Activated naive CD8-positive, alpha-beta T cell treated with anti-CD3 and anti-CD28 coated beads for 36 hours (primary cell): ENCODE results near the gene NFIC. TPM values are rescaled to one million over a fixed set of nuclear protein-coding genes. Genes with fewer than 3 reads are reported as not detected.

Source experiments
- DNase-seq: peaks from one replicate; pipeline ENCODE4 v3.0.0; 2021
- H3K27ac Mint-ChIP-seq: one replicate; pipeline ENCODE4 v1.8.0; 2022; ENCODE audit warnings: mild to moderate bottlenecking, moderate library complexity, mixed read lengths
- H3K27me3 Mint-ChIP-seq: one replicate; pipeline ENCODE4 v1.8.0; 2022; ENCODE audit warnings: mild to moderate bottlenecking, mixed read lengths
- H3K36me3 Mint-ChIP-seq: one replicate; pipeline ENCODE4 v1.8.0; 2021; ENCODE audit warnings: mild to moderate bottlenecking, mixed read lengths
- H3K4me1 Mint-ChIP-seq: one replicate; pipeline ENCODE4 v1.8.0; 2021; ENCODE audit warnings: mixed read lengths
- H3K4me3 Mint-ChIP-seq: one replicate; pipeline ENCODE4 v1.8.0; 2022; ENCODE audit warnings: mild to moderate bottlenecking, moderate library complexity, mixed read lengths
- H3K9me3 Mint-ChIP-seq: one replicate; pipeline ENCODE4 v1.8.0; 2022; ENCODE audit warnings: mixed read lengths
- total RNA-seq, 2 experiments: library from RNA; stranded (reverse); gene quantifications; one replicate each; pipeline ENCODE4 v1.2.3, GENCODE V29; 2021

Gene NFIC
- total RNA-seq, 2 experiments from 2014 or later = 19.0 to 19.5 TPM

DNA sequence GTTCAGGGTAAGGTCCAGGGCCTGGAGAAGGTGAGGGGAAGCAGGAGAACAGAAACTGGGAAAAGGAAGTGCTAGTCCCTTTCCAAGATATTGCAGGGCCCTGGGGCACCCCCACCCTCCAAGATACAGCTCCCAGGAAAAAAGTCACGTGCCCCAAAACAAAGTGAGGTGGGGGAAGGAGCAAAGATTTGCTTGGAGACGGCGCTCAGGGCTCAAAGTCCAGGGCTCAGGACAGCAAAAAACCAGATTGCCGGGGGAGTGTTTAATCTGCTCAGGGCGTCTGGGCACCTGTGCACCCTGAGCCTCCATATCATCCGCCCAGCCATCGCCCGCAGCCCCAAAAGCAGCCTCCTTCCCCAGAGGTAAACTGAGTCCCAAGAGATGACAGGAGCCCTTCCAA, 107.6 kb downstream of the NFIC start:
- no peaks in the 10 kb centered on the region for H3K36me3 Mint-ChIP-seq
- no peaks in the 10 kb centered on the region for H3K9me3 Mint-ChIP-seq
- peaks cover 6% of the 10 kb centered on the region for H3K4me1 Mint-ChIP-seq
- H3K27me3 Mint-ChIP-seq = no peaks in the 10 kb centered on the region
- H3K27ac Mint-ChIP-seq = no peak overlapping the region
- DNase-seq = no peak
- H3K4me3 Mint-ChIP-seq = no peak overlapping the region

DNA sequence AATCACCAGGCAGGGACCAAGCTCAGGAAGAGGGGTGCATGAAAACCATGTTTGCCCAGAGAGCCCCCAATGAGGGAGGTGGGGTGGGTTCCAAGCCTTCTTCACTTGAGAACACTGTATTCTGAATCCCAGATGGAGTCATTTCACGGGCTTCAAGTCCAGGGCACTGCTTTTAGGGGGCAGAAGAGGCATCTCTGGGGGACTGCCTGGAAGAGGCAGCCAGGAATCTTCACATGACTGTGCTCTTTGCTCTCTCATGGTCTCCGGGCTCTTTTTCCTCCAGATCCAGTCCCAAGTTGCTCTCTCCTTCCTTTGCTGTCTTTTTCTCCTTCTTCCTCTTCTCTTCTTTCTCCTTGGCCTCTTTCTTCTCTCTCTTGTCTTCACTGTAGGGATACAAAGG, 108.2 kb downstream of the NFIC start:
- Mint-ChIP-seq H3K36me3 (no peaks in the 10 kb centered on the region), H3K27me3 (no peaks in the 10 kb centered on the region), H3K27ac (no peak overlapping the region), H3K9me3 (no peaks in the 10 kb centered on the region), H3K4me3 (no peak overlapping the region), H3K4me1 (peaks cover 8% of the 10 kb centered on the region)
- DNase-seq = no peak

DNA sequence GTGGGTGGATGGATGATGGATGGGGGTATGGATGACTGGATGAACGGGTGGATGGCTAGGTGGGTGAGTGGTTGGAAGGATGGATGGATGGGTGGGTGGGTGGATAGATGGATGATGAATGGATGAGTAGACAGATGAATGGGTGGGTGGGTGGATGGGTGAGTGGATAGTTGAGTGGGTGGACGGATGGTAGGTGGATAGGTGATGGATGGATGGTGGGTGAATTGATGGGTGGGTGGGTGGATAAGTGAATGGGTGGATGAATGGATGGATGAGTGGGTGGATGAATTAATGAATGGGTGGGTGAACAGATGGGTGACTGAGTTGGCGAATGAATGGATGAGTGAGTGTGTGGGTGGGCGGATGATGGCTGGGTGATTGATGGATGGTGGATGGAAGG, 109.1 kb downstream of the NFIC start:
- Mint-ChIP-seq H3K9me3 (no peaks in the 10 kb centered on the region), H3K4me1 (peaks cover 8% of the 10 kb centered on the region), H3K27ac (no peak overlapping the region), H3K4me3 (no peak overlapping the region), H3K27me3 (no peaks in the 10 kb centered on the region), H3K36me3 (no peaks in the 10 kb centered on the region)
- no peak for DNase-seq

- no peak overlapping the region for H3K27ac Mint-ChIP-seq
- H3K4me3 Mint-ChIP-seq = no peak overlapping the region
- no peaks in the 10 kb centered on the region for H3K9me3 Mint-ChIP-seq
- H3K36me3 Mint-ChIP-seq = no peaks in the 10 kb centered on the region
- no peaks in the 10 kb centered on the region for H3K27me3 Mint-ChIP-seq
- DNase-seq = no peak
- peaks cover 8% of the 10 kb centered on the region for H3K4me1 Mint-ChIP-seq
Measured at GRCh38 chr19:3476830-3477229, 110.4 kb downstream of the NFIC start.

- H3K36me3 Mint-ChIP-seq = no peaks in the 10 kb centered on the region
- H3K4me3 Mint-ChIP-seq = no peak overlapping the region
- no peaks in the 10 kb centered on the region for H3K27me3 Mint-ChIP-seq
- no peak for DNase-seq
- no peaks in the 10 kb centered on the region for H3K9me3 Mint-ChIP-seq
- H3K27ac Mint-ChIP-seq = no peak overlapping the region
- H3K4me1 Mint-ChIP-seq = peaks cover 8% of the 10 kb centered on the region
Measured at GRCh38 chr19:3477506-3477905, 111.1 kb downstream of the NFIC start.

- DNase-seq = no peak
- H3K4me1 Mint-ChIP-seq = peaks cover 8% of the 10 kb centered on the region
- H3K27ac Mint-ChIP-seq = no peak overlapping the region
- no peaks in the 10 kb centered on the region for H3K36me3 Mint-ChIP-seq
- no peaks in the 10 kb centered on the region for H3K9me3 Mint-ChIP-seq
- H3K27me3 Mint-ChIP-seq = no peaks in the 10 kb centered on the region
- H3K4me3 Mint-ChIP-seq = peak overlapping the region; percentile 50
Measured at GRCh38 chr19:3477951-3478350, 111.6 kb downstream of the NFIC start.

GRCh38 chr19:3478409-3479176, 112.2 kb downstream of the NFIC start:
- H3K27me3 Mint-ChIP-seq = no peaks in the 10 kb centered on the region
- peak; percentile 16 for DNase-seq
- H3K4me1 Mint-ChIP-seq = peaks cover 8% of the 10 kb centered on the region
- H3K9me3 Mint-ChIP-seq = no peaks in the 10 kb centered on the region
- no peaks in the 10 kb centered on the region for H3K36me3 Mint-ChIP-seq
- no peak overlapping the region for H3K27ac Mint-ChIP-seq
- peak overlapping the region; percentile 75 for H3K4me3 Mint-ChIP-seq

DNA sequence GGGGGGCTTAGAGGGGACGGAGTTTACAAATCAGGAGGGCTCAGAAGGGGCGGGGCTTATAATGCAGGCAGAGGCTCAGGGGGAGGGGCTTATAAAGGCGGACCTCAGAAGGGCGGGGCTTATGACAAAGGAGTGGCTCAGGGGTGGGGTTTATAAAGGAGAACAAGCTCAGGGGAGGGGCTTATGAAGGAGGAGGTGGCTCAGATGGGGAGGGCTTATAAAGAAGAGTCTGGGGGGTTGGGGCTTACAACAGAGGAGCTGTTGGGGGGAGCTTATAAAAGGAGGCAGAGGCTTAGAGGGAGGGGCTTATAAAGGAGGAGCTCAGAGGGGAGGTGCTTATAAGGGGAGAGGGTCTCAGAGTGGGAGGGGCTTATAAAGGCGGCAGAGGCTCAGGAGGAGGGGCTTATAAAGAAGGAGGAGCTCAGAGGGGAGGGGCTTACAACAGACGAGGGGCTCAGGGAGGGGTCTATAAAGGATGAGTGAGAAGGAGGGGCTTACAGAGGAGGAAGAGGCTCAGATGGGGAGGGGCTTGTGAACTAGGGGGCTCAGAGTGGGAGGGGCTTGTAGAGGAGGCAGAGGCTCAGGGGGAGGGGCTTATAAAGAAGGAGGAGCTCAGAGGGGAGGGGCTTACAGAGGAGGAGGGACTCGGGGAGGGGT, 112.9 kb downstream of the NFIC start:
- H3K4me1 Mint-ChIP-seq = peaks cover 8% of the 10 kb centered on the region
- no peaks in the 10 kb centered on the region for H3K36me3 Mint-ChIP-seq
- DNase-seq = peak; percentile 49
- no peak overlapping the region for H3K27ac Mint-ChIP-seq
- peak overlapping the region; percentile 75 for H3K4me3 Mint-ChIP-seq
- H3K9me3 Mint-ChIP-seq = no peaks in the 10 kb centered on the region
- H3K27me3 Mint-ChIP-seq = no peaks in the 10 kb centered on the region

DNA sequence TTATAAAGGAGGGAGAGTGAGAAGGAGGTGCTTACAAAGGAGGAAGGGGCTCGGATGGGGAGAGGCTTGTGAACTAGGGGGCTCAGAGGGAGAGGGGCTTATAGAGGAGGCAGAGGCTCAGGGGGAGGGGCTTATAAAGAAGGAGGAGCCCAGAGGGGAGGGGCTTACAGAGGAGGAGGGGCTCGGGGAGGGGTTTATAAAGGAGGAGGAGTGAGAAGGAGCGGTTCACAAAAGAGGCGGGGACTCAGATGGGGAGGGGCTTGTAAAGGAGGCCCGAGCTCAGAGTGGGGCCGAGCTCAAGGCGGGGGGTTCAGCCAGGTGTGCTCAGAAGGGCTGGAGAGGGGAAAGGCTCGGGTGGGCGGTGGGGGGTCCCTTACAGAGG, 113.4 kb downstream of the NFIC start:
- Mint-ChIP-seq H3K36me3 (no peaks in the 10 kb centered on the region), H3K4me3 (no peak overlapping the region)
- DNase-seq = peak; percentile 43

GRCh38 chr19:3480383-3481091, 114.2 kb downstream of the NFIC start, which contains the start of gene SMIM24:
SMIM24 (minus strand) TSS chr19:3480525; CDS start chr19:3480463, 62 bp downstream.
- Mint-ChIP-seq H3K4me3 (no peak within 1 kb of the TSS), H3K27me3 (no peaks in the 10 kb centered on the region)

More for the DNA sequence above, 113.4 kb downstream of the NFIC start:
- Mint-ChIP-seq H3K27me3 (no peaks in the 10 kb centered on the region), H3K27ac (no peak overlapping the region), H3K9me3 (no peaks in the 10 kb centered on the region), H3K4me1 (peaks cover 8% of the 10 kb centered on the region)

DNA sequence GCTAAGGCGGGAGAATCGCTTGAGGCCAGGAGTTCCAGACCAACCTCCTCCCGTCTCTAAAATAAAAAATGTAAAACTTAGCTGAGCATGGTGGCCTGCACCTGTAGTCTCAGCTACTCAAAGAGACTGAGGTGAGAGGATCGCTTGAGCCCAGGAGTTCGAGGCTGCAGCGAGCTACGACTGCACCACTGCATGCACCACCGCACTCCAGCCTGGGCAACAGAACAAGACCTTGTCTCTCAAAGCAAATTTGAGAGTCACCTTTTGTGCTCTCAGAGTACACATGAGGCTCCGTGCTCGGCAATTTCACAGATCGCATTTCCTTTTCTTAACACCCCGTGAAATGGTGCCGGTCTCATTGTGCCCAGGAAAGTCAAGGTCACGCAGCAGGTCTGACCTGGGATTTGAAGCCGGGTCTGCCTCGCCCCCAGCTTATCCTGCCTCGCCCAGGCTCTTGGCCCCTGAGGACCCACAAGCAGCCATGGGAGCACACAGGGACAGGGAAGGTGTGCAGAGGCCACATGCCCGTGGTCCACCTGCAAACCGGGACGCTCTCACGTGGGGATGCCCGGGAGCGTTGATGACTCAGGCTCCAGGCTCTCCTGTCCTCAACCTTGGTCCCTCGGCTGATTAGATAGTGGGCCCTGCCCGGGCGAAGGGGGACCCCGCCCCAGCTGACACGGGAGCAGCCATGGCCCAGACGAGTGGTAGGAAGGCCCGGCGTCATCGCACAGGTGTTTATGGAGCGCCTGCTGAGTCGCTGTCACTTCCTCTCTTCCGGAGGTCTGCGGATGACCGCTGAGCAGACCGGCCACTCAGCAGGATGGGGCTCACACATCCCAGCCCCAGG, 115.1 kb downstream of the NFIC start:
- no peak overlapping the region for H3K4me3 Mint-ChIP-seq
- no peaks in the 10 kb centered on the region for H3K9me3 Mint-ChIP-seq
- H3K27ac Mint-ChIP-seq = no peak overlapping the region
- H3K36me3 Mint-ChIP-seq = no peaks in the 10 kb centered on the region
- no peaks in the 10 kb centered on the region for H3K27me3 Mint-ChIP-seq
- H3K4me1 Mint-ChIP-seq = peaks cover 8% of the 10 kb centered on the region
- no peak for DNase-seq

More at GRCh38 chr19:3480383-3481091, 114.2 kb downstream of the NFIC start, which contains the start of gene SMIM24:
- DNase-seq = no peak
- H3K9me3 Mint-ChIP-seq = no peaks in the 10 kb centered on the region
- H3K27ac Mint-ChIP-seq = no peak within 1 kb of the TSS
- H3K36me3 Mint-ChIP-seq = no peaks in the 10 kb centered on the region
- peaks cover 8% of the 10 kb centered on the region for H3K4me1 Mint-ChIP-seq

GRCh38 chr19:3482507-3483225, 116.3 kb downstream of the NFIC start:
- no peaks in the 10 kb centered on the region for H3K27me3 Mint-ChIP-seq
- H3K36me3 Mint-ChIP-seq = no peaks in the 10 kb centered on the region
- peaks cover 8% of the 10 kb centered on the region for H3K4me1 Mint-ChIP-seq
- no peak for DNase-seq
- H3K4me3 Mint-ChIP-seq = no peak overlapping the region
- H3K27ac Mint-ChIP-seq = no peak overlapping the region
- H3K9me3 Mint-ChIP-seq = no peaks in the 10 kb centered on the region

GRCh38 chr19:3483226-3483628, 116.8 kb downstream of the NFIC start, which contains the start of gene SMIM44:
SMIM44 (minus strand) TSS chr19:3483441; CDS start chr19:3483403, 38 bp downstream.
- Mint-ChIP-seq H3K36me3 (no peaks in the 10 kb centered on the region), H3K27ac (no peak within 1 kb of the TSS), H3K9me3 (no peaks in the 10 kb centered on the region), H3K4me1 (peaks cover 5% of the 10 kb centered on the region), H3K4me3 (no peak within 1 kb of the TSS), H3K27me3 (no peaks in the 10 kb centered on the region)
- DNase-seq = no peak
